WI38 (cell line): ENCODE data around the gene SLC50A1.

Source experiments
- H3K4me3 ChIP-seq: 2 replicates; pipeline ENCODE4 v1.5.1; 2011; ENCODE audit warnings: low read depth, mild to moderate bottlenecking, control low read depth, low read length
- CTCF ChIP-seq: IDR thresholded peaks from 2 replicates; pipeline ENCODE4 v1.5.1; 2012; ENCODE audit warnings: low read depth, mild to moderate bottlenecking, control low read depth, low read length

SLC50A1 gene

DNA sequence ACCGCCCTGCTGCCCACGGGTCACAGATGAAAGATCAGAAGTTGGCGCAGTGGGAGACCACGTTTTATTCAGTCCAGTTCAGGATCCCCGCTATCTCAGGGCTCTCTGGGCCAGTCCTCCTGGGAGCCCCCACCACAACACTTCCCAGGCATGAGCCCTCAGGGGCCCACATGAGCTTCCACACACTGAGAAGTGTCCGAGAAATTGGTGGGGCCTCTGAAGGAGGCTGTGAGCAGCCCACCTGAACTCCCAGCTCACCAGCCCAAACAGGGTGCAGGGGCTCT, 50.1 kb downstream of the SLC50A1 start:
- TF ChIP-seq CTCF, result no peak
- H3K4me3 ChIP-seq, result no peak overlapping the region

- no peak for TF ChIP-seq CTCF
- H3K4me3 ChIP-seq, result no peak overlapping the region
These were observed 50.6 kb downstream of the SLC50A1 start for GRCh38 chr1:155186067-155186793.

- no peak overlapping the region for H3K4me3 ChIP-seq
- no peak for TF ChIP-seq CTCF
These were observed 51.3 kb downstream of the SLC50A1 start for GRCh38 chr1:155186794-155187455.

DNA sequence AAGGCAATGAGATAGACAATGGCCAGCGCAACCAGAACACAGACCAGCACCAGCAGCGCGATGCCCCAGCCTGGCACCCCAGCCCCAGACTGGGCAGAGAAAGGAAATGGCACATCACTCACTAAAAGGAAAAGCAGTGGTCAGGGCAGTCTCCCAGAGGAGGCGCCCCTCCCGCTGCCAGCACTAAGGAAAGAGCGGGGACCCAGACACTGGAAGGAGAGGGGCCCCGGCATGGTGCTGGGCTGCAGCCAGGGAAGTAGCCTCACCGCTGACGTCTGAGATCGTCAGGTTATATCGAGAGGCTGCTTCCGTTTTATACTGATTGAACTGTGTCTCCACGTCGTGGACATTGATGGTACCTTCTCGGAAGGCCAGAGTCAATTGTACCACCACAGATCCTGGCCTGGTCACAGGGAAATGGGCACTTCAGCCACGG, 51.8 kb downstream of the SLC50A1 start:
- H3K4me3 ChIP-seq, result no peak overlapping the region
- no peak for TF ChIP-seq CTCF

- no peak overlapping the region for H3K4me3 ChIP-seq
- TF ChIP-seq CTCF, result no peak
These were observed 52.6 kb downstream of the SLC50A1 start for GRCh38 chr1:155188268-155188667.
